Measurements from ENCODE around the gene ZNF549.

ZNF549 gene

DNA sequence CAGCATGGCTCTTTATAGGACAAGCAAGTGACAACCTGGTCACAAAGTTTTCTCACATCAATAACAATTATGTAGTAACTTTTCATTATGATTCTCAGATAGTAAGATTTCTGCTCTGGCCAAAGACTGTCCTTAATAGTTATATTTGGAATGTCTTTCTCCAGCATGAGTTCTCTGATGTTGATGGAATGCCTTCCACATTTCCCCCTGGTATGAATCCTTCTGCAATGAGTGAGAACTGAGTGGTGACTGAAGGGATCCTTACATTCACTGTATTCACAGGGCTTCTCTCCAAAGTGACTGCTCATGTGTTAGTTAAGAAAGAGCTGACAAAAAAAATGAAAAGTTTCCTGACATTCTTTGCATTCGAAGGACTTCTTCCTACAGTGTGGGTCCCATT is 19.4 kb downstream of the ZNF549 start:
- no peak for DNase-seq (ENCODE audit: low spot score)
- no peaks in the 10 kb centered on the region for H3K27me3 ChIP-seq (ENCODE audit: insufficient read depth, poor library complexity, severe bottlenecking)
- H3K4me1 ChIP-seq (ENCODE audit: insufficient read depth, poor library complexity, severe bottlenecking) = no peaks in the 10 kb centered on the region
- TF ChIP-seq CTCF (IDR thresholded peaks at IDR 0.05; ENCODE audit: poor library complexity, severe bottlenecking) = no peak
- no peak for ATAC-seq (ENCODE audit: low read depth)
- H3K4me3 ChIP-seq (ENCODE audit: severe bottlenecking) = no peak overlapping the region
- no peak overlapping the region for H3K27ac ChIP-seq (ENCODE audit: poor library complexity, severe bottlenecking)
- peaks cover 21% of the 10 kb centered on the region for H3K9me3 ChIP-seq (ENCODE audit: severe bottlenecking)
- H3K36me3 ChIP-seq (ENCODE audit: low read depth) = peaks cover 100% of the 10 kb centered on the region

DNA sequence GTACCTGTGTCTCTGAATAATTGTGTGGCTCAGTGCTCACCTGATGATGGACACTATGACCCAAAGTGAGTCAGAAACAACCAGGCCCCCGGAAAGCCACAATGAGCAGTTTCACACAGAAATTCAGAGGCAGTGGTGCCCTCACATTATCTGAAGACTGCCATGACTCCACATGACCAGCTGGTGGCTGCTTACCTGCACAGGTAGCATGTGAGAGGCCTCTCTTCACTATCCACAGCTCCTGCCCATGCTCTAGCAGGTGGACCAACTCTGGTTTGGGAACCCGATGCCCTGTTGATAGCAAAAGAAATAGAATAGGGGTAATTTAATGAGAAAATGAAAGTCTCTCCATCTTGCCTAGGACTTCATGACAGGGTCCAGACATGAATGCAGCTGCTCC is 25.3 kb downstream of the ZNF549 start:
- no peak for TF ChIP-seq CTCF (IDR thresholded peaks at IDR 0.05; ENCODE audit: poor library complexity, severe bottlenecking)
- no peak for DNase-seq (ENCODE audit: low spot score)
- peaks cover 85% of the 10 kb centered on the region for H3K36me3 ChIP-seq (ENCODE audit: low read depth)
- H3K27me3 ChIP-seq (ENCODE audit: insufficient read depth, poor library complexity, severe bottlenecking) = no peaks in the 10 kb centered on the region
- no peak overlapping the region for H3K27ac ChIP-seq (ENCODE audit: poor library complexity, severe bottlenecking)
- no peaks in the 10 kb centered on the region for H3K4me1 ChIP-seq (ENCODE audit: insufficient read depth, poor library complexity, severe bottlenecking)
- ATAC-seq (ENCODE audit: low read depth) = no peak
- H3K4me3 ChIP-seq (ENCODE audit: severe bottlenecking) = no peak overlapping the region
- peaks cover 8% of the 10 kb centered on the region for H3K9me3 ChIP-seq (ENCODE audit: severe bottlenecking)

DNA sequence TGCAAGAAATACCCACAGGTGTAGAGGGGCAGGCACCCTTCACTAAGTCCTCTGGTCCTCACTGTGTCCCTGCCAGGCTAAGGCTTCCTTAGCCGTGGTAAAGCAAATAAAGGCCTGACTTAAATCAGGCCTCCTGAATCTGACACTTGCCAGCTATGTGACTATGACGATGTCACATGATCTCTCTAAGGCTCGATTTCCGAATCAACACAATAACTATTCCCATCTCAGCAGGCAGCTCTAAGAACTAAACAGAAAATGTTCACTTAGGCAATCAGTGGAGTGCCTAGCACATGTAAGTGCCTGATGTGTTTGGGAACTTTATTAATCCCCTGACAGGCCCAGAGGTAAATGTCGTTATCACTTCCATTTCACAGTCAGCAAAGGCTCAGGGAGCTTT is 30.5 kb downstream of the ZNF549 start:
- H3K27ac ChIP-seq (ENCODE audit: poor library complexity, severe bottlenecking) = no peak overlapping the region
- H3K4me1 ChIP-seq (ENCODE audit: insufficient read depth, poor library complexity, severe bottlenecking) = peaks cover 4% of the 10 kb centered on the region
- DNase-seq (ENCODE audit: low spot score) (no peak), ATAC-seq (ENCODE audit: low read depth) (no peak)
- H3K4me3 ChIP-seq (ENCODE audit: severe bottlenecking) = no peak overlapping the region
- H3K9me3 ChIP-seq (ENCODE audit: severe bottlenecking) = no peaks in the 10 kb centered on the region
- peaks cover 33% of the 10 kb centered on the region for H3K36me3 ChIP-seq (ENCODE audit: low read depth)
- H3K27me3 ChIP-seq (ENCODE audit: insufficient read depth, poor library complexity, severe bottlenecking) = no peaks in the 10 kb centered on the region
- TF ChIP-seq CTCF (IDR thresholded peaks at IDR 0.05; ENCODE audit: poor library complexity, severe bottlenecking) = no peak

- peaks cover 26% of the 10 kb centered on the region for H3K36me3 ChIP-seq (ENCODE audit: low read depth)
- H3K4me1 ChIP-seq (ENCODE audit: insufficient read depth, poor library complexity, severe bottlenecking) = peaks cover 4% of the 10 kb centered on the region
- DNase-seq (ENCODE audit: low spot score) (no peak), ATAC-seq (ENCODE audit: low read depth) (no peak)
- peak overlapping the region; percentile 70 for H3K4me3 ChIP-seq (ENCODE audit: severe bottlenecking)
- H3K27ac ChIP-seq (ENCODE audit: poor library complexity, severe bottlenecking) = no peak overlapping the region
- H3K9me3 ChIP-seq (ENCODE audit: severe bottlenecking) = no peaks in the 10 kb centered on the region
- TF ChIP-seq CTCF (IDR thresholded peaks at IDR 0.05; ENCODE audit: poor library complexity, severe bottlenecking) = no peak
- no peaks in the 10 kb centered on the region for H3K27me3 ChIP-seq (ENCODE audit: insufficient read depth, poor library complexity, severe bottlenecking)
Measured at GRCh38 chr19:57558525-57558924, 31.4 kb downstream of the ZNF549 start.

DNA sequence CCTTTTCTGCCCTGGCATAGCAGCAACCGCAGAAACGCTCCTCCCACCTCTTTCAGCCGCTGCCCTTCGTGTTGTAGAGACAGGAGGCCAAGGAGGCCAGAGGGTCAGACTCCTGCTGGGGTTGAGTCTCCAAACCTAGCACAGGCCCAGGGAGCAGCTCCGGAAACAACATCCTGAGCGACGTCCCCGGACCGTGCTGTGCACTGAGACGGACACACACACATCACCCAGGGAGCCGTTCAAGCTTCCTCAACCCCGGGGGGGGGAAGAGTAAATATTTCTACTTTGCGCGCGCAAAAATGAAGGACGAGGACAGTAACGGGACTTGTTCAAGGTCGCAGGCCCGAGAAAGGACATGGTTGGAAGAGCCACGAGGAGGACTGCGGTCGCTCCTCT is 31.9 kb downstream of the ZNF549 start:
- Histone ChIP-seq H3K9me3 (ENCODE audit: severe bottlenecking) (no peaks in the 10 kb centered on the region), H3K27ac (ENCODE audit: poor library complexity, severe bottlenecking) (peak overlapping the region; percentile 55), H3K4me3 (ENCODE audit: severe bottlenecking) (peak overlapping the region; percentile 70), H3K36me3 (ENCODE audit: low read depth) (peaks cover 23% of the 10 kb centered on the region), H3K27me3 (ENCODE audit: insufficient read depth, poor library complexity, severe bottlenecking) (no peaks in the 10 kb centered on the region), H3K4me1 (ENCODE audit: insufficient read depth, poor library complexity, severe bottlenecking) (peaks cover 4% of the 10 kb centered on the region)
- DNase-seq (ENCODE audit: low spot score) (no peak), ATAC-seq (ENCODE audit: low read depth) (peak; percentile 37)
- TF ChIP-seq CTCF (IDR thresholded peaks at IDR 0.05; ENCODE audit: poor library complexity, severe bottlenecking) = no peak
